ENCODE results near the gene NBPF4.

The NBPF4 gene

DNA sequence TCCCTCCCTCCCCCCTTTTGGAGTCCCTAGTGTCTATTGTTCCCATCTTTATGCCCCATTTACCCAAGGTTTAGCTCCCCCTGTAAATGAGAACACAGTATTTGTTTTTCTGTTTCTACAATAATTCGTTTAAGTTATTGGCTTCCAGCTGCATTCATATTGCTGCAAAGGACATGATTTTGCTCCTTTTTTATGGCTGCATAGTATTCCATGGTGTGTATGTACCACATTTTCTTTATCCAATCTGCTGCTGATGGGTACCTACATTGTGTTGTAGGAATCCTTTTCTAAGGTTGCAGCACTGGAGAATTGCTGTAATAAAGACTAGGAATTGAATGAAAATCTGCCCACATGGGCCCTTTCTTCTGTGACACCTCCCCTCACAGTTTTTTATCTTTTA lies 50.5 kb downstream of the NBPF4 start:
- Mint-ChIP-seq H3K27me3 (no peaks in the 10 kb centered on the region), H3K36me3 (ENCODE audit: low read depth) (peaks cover 32% of the 10 kb centered on the region), H3K9me3 (peaks cover 4% of the 10 kb centered on the region), H3K27ac (no peak overlapping the region), H3K4me1 (ENCODE audit: low read depth) (peaks cover 19% of the 10 kb centered on the region), H3K4me3 (no peak overlapping the region)

DNA sequence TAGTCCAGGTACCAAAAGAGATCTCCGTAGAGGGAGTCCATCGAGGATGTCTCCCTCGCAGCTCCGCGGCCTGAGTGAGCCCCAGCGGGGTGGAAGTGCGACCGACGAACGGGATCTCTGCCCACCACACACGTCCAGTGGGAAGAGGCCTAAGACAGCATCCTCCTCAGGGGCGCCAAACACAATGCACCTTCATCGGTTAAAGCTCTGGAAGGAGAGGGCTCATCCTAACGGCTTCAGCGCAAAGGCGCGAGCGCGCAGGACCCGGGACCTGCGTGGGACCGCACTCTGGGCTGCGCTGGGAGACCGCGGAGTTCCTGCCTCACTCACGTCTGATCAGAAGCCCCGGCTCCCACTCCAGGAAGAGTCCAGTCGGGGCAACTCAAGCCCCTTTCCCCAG lies 51.3 kb downstream of the NBPF4 start:
- H3K27me3 Mint-ChIP-seq: no peaks in the 10 kb centered on the region
- H3K27ac Mint-ChIP-seq: no peak overlapping the region
- peaks cover 12% of the 10 kb centered on the region for H3K4me1 Mint-ChIP-seq (ENCODE audit: low read depth)
- H3K4me3 Mint-ChIP-seq: no peak overlapping the region
- peaks cover 8% of the 10 kb centered on the region for H3K9me3 Mint-ChIP-seq
- peaks cover 37% of the 10 kb centered on the region for H3K36me3 Mint-ChIP-seq (ENCODE audit: low read depth)

DNA sequence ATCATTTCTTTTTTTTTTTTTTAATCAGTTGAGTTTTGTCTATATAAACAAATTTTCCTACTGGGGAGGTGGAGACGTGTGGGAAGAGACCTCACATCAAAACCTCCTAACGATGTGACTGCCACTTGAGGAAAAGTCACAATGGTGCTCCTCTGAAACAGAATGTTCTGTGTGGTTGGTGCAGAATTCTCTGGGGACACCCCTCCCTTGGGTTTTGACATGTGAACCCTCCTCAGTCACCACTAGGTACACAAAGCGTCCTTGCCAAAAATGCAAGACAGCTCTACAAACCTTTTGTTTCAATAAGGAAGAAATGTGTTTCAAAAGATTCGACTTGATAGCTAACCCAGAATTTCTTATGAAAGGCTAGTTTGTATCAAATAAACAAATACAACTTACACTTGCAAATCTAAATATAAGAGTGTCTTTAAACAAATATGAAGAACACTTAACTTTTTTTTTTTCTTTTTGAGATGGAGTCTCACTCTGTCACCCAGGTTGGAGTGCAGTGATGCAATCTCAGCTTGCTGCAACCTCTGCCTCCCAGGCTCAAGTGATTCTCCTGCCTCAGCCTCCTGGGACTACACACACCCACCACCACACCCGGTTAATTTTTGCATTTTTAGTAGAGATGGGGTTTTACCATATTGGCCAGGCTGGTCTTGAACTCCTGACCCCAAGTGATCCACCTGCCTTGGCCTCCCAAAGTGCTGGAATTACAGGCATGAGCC lies 53.0 kb downstream of the NBPF4 start:
- peaks cover 41% of the 10 kb centered on the region for H3K36me3 Mint-ChIP-seq (ENCODE audit: low read depth)
- no peaks in the 10 kb centered on the region for H3K27me3 Mint-ChIP-seq
- H3K4me1 Mint-ChIP-seq (ENCODE audit: low read depth): peaks cover 11% of the 10 kb centered on the region
- H3K9me3 Mint-ChIP-seq: peaks cover 8% of the 10 kb centered on the region
- H3K27ac Mint-ChIP-seq: no peak overlapping the region
- no peak overlapping the region for H3K4me3 Mint-ChIP-seq

DNA sequence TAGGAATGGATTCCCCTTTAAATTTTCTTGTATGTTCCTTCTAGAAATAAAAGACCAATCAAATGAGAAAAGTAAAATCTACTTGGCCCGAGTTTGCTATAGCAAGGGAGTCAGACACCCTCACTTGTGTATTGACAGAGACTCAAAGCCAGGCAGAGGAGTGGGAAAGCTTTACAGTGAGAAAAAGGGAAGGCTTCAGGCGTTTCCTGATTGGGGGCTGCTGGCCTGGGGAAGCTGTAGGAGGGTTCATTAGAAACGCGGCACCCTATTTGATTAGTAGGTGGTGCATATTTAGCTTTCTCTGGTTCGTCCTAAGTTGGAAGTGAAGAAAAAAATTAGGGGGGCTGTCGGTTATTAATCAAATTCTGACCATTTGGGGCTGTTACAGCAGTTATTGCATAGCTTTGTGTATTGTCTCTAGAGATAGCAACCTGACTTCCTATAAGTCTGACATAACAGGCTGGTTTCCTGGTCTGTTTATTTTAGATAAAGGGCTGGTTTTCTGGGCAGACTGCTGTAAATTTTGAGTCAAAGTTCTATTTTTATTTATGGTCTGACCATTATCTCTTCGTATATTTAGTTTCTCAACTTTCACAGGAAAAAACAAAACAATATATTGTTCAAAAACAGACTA lies 53.8 kb downstream of the NBPF4 start:
- peaks cover 11% of the 10 kb centered on the region for H3K4me1 Mint-ChIP-seq (ENCODE audit: low read depth)
- H3K36me3 Mint-ChIP-seq (ENCODE audit: low read depth): peaks cover 38% of the 10 kb centered on the region
- H3K9me3 Mint-ChIP-seq: peaks cover 8% of the 10 kb centered on the region
- no peak overlapping the region for H3K27ac Mint-ChIP-seq
- H3K27me3 Mint-ChIP-seq: no peaks in the 10 kb centered on the region
- no peak overlapping the region for H3K4me3 Mint-ChIP-seq

DNA sequence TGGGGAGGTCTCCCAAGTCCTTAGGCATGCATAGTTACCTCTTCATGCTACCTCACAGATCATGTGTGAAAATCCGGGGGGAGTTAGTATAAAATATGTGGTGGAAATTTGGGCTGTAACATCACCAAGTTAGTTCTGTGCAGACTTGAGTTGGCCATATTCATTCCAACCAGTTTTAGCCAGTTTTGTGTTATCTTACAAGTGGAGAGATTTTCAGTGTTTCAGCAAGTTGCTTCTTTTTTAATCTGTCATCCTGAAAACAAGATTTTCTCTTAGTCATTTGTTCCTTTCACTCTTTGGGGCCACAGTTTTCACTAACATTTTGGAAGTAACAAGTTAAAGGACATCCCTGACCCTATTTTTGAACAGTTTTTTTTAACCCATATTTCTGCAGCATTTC lies 55.1 kb downstream of the NBPF4 start:
- Mint-ChIP-seq H3K36me3 (ENCODE audit: low read depth) (peaks cover 39% of the 10 kb centered on the region), H3K9me3 (peaks cover 8% of the 10 kb centered on the region), H3K27ac (peak overlapping the region; percentile 61)

DNA sequence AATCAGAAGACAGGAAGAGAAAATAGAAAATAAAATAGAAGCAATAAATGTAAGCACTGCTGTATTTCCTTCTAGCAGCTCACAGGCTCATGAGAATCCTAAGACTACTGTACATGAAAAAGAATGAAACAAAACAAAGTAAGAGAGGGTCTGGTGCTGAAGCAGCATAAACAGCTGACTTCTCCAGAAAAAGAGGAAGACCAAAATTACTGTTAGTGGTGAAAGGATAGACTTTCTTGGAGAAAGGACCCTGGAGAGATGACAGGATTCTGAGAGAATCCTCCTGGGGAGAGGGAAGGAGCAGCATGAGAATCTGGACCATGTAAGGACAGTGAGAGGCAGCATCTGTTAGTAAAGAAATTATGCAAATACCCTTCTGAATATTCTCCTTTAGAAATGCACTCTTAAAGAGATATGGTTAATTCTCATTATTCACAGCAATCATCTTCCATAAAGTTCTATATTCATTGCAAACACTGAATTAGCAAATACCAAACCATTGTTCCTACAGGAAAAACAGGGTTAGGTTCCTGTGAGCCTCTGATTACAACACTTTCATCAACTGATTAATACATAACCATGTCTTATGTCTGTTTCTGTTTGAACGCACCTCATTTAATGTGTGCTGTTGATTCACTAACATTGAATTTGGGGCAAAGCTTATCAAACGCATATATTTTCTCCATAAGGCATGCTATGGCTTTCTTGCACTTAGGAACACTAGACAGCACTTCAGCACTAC lies 60.7 kb downstream of the NBPF4 start:
- Mint-ChIP-seq H3K9me3 (peaks cover 3% of the 10 kb centered on the region), H3K4me1 (ENCODE audit: low read depth) (peaks cover 9% of the 10 kb centered on the region), H3K27me3 (no peaks in the 10 kb centered on the region), H3K27ac (no peak overlapping the region), H3K36me3 (ENCODE audit: low read depth) (peaks cover 61% of the 10 kb centered on the region), H3K4me3 (no peak overlapping the region)

More for the DNA sequence above, 55.1 kb downstream of the NBPF4 start:
- Mint-ChIP-seq H3K4me3 (no peak overlapping the region), H3K27me3 (no peaks in the 10 kb centered on the region), H3K4me1 (ENCODE audit: low read depth) (peaks cover 11% of the 10 kb centered on the region)

DNA sequence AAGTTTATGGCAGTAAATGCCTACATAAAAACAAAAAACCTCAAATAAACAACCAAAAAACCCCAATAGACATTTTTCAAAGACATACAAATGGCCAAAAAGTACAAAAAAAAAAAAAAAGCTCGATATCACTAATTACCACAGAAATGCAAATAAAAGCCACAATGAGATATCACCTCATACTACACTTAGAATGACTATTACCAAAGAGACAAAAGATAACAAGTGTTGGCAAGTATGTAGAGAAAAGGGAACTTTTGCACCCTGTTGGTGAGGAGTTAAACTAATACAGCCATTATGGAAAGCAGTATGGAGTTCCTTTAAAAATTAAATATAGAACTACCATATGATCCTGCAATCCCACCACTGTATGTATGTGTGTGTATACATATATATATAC lies 64.9 kb downstream of the NBPF4 start:
- Mint-ChIP-seq H3K36me3 (ENCODE audit: low read depth) (peaks cover 76% of the 10 kb centered on the region), H3K9me3 (peaks cover 3% of the 10 kb centered on the region), H3K27me3 (no peaks in the 10 kb centered on the region), H3K4me3 (no peak overlapping the region), H3K4me1 (ENCODE audit: low read depth) (peaks cover 9% of the 10 kb centered on the region), H3K27ac (no peak overlapping the region)

Measured in stimulated activated naive CD8-positive, alpha-beta T cell treated with anti-CD3 and anti-CD28 coated beads, Interleukin-15, Interleukin-2, amounts not matched to agents 100 ng/mL and 50 ng/mL, for 24 hours (primary cell).